Measurements from ENCODE around the gene POLR2F.

DNA sequence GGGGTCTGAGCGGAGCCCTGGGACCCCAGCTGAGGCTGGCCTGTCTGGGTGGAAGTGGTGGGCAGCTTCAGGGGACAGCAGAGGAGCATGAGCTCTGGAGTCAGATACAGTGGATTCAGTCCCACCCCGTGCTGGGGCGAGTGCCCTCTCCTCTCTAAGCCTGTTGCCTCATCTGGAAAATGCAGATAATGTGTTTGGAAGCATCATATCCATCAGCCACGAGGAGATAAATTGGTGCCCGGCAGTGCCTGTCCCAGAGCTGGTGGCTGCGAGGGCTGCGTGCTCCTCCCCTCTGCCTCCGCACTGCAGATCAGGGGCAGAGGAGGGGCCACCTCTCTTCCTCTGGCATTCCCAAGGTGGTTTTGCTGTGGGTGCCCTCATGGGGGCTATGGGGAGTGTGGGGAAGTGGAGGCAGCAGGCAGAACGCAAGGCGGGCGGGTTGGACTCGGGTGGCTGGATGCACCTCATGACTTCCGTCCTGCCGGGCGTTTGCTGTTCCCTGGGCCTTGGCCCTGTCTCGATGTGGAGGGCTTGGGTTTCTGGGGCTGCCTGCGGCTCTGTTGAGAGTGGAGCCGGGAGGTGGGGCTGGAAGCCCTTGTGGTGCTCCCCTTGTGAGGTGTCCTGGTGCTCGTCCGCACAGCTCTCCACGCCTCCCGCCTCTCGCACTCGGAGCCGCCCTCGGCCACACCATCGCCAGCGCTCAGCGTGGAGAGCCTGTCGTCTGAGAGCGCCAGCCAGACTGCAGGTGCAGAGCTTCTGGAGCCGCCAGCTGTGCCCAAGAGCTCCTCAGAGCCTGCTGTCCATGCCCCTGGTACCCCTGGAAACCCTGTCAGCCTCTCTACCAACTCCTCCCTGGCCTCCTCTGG is 26.5 kb upstream of the POLR2F start:
- TF ChIP-seq, protein P1, sequence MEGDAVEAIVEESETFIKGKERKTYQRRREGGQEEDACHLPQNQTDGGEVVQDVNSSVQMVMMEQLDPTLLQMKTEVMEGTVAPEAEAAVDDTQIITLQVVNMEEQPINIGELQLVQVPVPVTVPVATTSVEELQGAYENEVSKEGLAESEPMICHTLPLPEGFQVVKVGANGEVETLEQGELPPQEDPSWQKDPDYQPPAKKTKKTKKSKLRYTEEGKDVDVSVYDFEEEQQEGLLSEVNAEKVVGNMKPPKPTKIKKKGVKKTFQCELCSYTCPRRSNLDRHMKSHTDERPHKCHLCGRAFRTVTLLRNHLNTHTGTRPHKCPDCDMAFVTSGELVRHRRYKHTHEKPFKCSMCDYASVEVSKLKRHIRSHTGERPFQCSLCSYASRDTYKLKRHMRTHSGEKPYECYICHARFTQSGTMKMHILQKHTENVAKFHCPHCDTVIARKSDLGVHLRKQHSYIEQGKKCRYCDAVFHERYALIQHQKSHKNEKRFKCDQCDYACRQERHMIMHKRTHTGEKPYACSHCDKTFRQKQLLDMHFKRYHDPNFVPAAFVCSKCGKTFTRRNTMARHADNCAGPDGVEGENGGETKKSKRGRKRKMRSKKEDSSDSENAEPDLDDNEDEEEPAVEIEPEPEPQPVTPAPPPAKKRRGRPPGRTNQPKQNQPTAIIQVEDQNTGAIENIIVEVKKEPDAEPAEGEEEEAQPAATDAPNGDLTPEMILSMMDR (IDR thresholded peaks at IDR 0.05) = no peak
- no peak for TF ChIP-seq POLR2A (IDR thresholded peaks at IDR 0.05)

Data from body of pancreas (tissue), 4 donors.